WERI-Rb-1 (cell line): ENCODE measurements around the gene PEX5L.

Experiments
- DNase-seq: peaks from one replicate; pipeline ENCODE4 v3.0.0-alpha.2; 2020
- H3K27ac ChIP-seq: fragments of 250-450 bp; sonication (Bioruptor Pico); 2 replicates; pipeline ENCODE4 v1.5.1; 2020; ENCODE audit warnings: mild to moderate bottlenecking, moderate library complexity
- H3K27me3 ChIP-seq: fragments of 250-450 bp; sonication (Bioruptor Pico); 2 replicates; pipeline ENCODE4 v1.5.1; 2021; ENCODE audit warnings: mild to moderate bottlenecking, low read depth, moderate library complexity; ENCODE audit not compliant: insufficient read depth, severe bottlenecking
- H3K36me3 ChIP-seq: fragments of 250-450 bp; sonication (Bioruptor Pico); 2 replicates; pipeline ENCODE4 v1.5.1; 2020; ENCODE audit warnings: mild to moderate bottlenecking, moderate library complexity
- H3K4me3 ChIP-seq: 2 replicates; pipeline ENCODE4 v1.5.1; 2011; ENCODE audit warnings: low read depth, mild to moderate bottlenecking, control low read depth, low read length
- H3K9me3 ChIP-seq: fragments of 250-450 bp; sonication (Bioruptor Pico); 2 replicates; pipeline ENCODE4 v1.5.1; 2021; ENCODE audit warnings: mild to moderate bottlenecking, moderate library complexity; ENCODE audit not compliant: severe bottlenecking
- TF ChIP-seq, protein P1 (sequence below): IDR thresholded peaks from 2 replicates; pipeline ENCODE4 v1.5.1; 2011; ENCODE audit warnings: low read depth, mild to moderate bottlenecking, control low read depth, inconsistent platforms, low read length

The PEX5L gene, protein sequence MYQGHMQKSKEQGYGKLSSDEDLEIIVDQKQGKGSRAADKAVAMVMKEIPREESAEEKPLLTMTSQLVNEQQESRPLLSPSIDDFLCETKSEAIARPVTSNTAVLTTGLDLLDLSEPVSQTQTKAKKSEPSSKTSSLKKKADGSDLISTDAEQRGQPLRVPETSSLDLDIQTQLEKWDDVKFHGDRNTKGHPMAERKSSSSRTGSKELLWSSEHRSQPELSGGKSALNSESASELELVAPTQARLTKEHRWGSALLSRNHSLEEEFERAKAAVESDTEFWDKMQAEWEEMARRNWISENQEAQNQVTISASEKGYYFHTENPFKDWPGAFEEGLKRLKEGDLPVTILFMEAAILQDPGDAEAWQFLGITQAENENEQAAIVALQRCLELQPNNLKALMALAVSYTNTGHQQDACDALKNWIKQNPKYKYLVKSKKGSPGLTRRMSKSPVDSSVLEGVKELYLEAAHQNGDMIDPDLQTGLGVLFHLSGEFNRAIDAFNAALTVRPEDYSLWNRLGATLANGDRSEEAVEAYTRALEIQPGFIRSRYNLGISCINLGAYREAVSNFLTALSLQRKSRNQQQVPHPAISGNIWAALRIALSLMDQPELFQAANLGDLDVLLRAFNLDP

DNA sequence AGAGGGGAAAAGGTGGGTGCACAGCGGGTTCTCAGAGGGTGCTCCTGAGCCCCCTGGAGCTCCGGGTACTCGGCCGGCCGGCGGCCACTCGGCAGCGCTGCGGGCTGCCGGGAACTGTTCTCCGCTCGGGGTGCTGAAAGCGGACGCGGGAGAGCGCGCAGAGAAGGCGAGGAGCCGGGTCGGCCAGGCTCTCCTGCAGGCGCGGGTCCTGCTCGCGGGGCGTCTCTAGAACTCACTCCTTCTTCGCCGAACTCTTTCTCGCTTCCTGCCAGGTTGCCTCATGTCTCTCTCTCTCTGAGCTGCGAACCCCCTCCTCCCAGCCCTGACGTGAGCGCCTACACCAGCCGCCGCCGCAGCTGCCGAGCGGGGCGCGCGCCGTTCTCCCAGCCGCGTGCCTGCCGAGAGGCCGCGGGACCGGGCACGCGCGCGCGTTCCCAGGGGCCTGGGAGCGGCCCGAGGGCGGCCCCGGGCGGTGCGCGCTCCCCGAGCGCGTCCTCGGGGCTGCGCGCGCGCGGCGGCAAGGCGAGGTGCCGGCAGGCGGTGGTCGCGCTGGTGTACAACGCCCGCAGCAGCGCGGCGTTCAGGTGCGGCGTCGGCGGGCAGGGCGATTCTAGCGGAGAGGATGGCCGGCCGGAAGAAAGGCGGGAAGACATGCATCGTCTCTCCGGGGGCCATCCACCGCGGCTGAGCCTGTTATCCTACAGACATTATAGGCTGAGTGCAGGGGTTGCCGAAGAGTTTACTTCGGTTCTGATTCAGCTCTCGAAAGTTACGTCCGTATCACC, at the start of gene PEX5L:
TSS of gene PEX5L (minus strand) at position 267 of the 785 bp plus-strand sequence. CDS start 338 bp downstream, outside the sequence.
- Histone ChIP-seq H3K27me3 (no peaks in the 10 kb centered on the region), H3K9me3 (no peaks in the 10 kb centered on the region), H3K4me3 (peak within 1 kb of the TSS; percentile 79), H3K36me3 (no peaks in the 10 kb centered on the region; the same call in none of the 2 replicates), H3K27ac (peak within 1 kb of the TSS; percentile 85)
- peak; percentile 88 for DNase-seq
- TF ChIP-seq, protein P1, sequence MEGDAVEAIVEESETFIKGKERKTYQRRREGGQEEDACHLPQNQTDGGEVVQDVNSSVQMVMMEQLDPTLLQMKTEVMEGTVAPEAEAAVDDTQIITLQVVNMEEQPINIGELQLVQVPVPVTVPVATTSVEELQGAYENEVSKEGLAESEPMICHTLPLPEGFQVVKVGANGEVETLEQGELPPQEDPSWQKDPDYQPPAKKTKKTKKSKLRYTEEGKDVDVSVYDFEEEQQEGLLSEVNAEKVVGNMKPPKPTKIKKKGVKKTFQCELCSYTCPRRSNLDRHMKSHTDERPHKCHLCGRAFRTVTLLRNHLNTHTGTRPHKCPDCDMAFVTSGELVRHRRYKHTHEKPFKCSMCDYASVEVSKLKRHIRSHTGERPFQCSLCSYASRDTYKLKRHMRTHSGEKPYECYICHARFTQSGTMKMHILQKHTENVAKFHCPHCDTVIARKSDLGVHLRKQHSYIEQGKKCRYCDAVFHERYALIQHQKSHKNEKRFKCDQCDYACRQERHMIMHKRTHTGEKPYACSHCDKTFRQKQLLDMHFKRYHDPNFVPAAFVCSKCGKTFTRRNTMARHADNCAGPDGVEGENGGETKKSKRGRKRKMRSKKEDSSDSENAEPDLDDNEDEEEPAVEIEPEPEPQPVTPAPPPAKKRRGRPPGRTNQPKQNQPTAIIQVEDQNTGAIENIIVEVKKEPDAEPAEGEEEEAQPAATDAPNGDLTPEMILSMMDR = no peak

DNA sequence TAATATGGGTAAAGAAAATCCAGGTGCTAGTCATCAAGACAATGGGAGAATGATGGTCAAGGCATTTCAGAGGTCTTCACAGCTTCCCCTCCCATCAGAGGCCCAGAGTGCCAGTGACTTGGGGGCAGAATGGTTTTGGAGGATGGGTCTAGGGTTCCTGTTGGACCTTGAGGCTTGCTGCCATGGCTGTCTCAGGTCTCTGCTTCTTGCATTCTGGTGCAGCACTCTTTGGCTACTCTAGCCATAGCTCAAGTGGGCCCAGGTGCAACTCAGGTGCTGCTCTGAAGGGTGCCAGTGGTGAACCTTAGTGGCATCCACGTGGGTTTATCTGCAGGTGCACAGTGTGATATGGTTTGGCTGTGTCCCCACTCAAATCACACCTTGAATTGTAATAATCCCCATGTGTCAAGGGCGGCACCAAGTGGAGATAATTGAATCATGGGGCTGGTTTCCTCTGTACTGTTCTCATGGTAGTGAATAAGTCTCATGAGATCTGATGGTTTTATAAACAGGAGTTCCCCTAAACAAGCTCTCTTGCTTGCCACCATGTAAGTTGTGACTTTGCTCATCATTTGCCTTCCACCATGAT, 48.5 kb upstream of the PEX5L start:
- H3K36me3 ChIP-seq = no peaks in the 10 kb centered on the region
- TF ChIP-seq, protein P1 = 0 out of 2 replicates have a peak, but pooled peaks have one; percentile 13
- DNase-seq = peak; percentile 26
- no peaks in the 10 kb centered on the region for H3K9me3 ChIP-seq
- no peaks in the 10 kb centered on the region for H3K27me3 ChIP-seq
- H3K4me3 ChIP-seq = no peak overlapping the region
- no peak overlapping the region for H3K27ac ChIP-seq

DNA sequence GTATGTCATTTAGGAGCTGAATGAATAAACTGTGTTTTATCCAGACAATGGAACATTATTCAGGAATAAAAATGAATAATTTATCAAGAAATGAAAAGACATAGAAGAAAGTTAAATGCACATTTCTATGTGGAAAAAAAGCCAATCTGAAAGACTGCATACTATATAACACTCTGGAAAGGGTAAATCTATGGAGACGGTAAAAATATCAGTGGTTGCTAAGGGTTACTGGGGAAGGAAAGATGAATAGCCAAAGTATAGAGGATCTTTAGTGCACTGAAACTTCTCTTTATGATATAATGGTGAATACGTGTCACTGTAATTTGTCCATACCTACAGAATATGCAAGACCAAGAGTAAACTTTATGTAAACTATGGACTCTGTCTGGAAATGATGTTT, 46.0 kb upstream of the PEX5L start:
- TF ChIP-seq, protein P1 = no peak
- Histone ChIP-seq H3K9me3 (no peaks in the 10 kb centered on the region), H3K27me3 (no peaks in the 10 kb centered on the region), H3K36me3 (no peaks in the 10 kb centered on the region), H3K4me3 (no peak overlapping the region), H3K27ac (no peak overlapping the region)
- no peak for DNase-seq

DNA sequence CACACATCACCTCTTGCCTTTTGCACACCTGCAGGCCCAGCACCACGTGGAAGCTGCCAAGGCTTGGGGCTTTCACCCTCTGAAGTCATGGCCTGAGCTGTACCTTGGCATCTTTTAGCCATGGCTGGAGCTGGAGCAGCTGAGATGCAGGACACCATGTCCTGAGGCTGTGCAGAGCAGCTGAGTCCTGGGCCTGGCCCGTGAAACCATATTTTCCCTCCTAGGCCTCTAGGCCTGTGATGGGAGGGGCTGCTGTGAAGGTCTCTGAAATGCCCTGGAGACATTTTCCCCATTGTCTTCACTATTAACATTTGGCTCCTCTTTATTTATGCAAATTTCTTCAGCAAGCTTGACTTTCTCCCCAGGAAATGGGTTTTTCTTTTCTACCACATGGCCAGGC, 41.9 kb upstream of the PEX5L start:
- TF ChIP-seq, protein P1 = no peak
- H3K4me3 ChIP-seq = no peak overlapping the region
- H3K27ac ChIP-seq = no peak overlapping the region
- no peaks in the 10 kb centered on the region for H3K9me3 ChIP-seq
- H3K36me3 ChIP-seq = no peaks in the 10 kb centered on the region
- H3K27me3 ChIP-seq = no peaks in the 10 kb centered on the region
- no peak for DNase-seq

DNA sequence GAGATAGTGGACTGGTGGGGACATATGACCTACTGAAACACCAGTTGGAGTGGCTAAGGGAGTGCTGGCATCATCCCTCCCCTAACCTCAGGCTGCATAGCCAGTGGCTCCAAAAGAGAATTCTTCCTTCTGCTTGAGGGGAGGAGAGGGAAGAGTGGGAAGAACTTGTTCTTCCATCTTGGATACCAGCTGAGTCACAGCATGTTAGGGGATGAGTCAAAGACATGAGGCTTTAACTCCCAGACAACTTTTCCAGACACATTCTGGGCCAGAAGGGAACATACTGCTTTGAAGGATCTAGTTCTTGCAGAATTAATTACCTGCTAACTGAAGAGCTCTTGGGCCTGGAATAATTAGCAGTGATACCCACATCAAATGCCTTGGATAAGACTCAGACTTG, 36.8 kb upstream of the PEX5L start:
- TF ChIP-seq, protein P1 = no peak
- no peak overlapping the region for H3K27ac ChIP-seq
- H3K27me3 ChIP-seq = no peaks in the 10 kb centered on the region

More for the DNA sequence above, 36.8 kb upstream of the PEX5L start:
- Histone ChIP-seq H3K36me3 (no peaks in the 10 kb centered on the region), H3K4me3 (no peak overlapping the region), H3K9me3 (no peaks in the 10 kb centered on the region)
- DNase-seq = no peak
